Transverse colon (tissue), 4 donors: ENCODE data around the gene HNRNPL.

Experiments
- EP300 ChIP-seq: sonication (generic); formaldehyde crosslinking; IDR thresholded peaks from one replicate; pipeline ENCODE4 v1.6.1; 2017; ENCODE audit warnings: antibody characterized with exemption, low read depth
- POLR2A ChIP-seq: fragments of 450-650 bp; IDR thresholded peaks from one replicate; pipeline ENCODE4 v1.6.1; 2016; ENCODE audit warnings: antibody characterized with exemption, mild to moderate bottlenecking, moderate library complexity
- POLR2AphosphoS5 ChIP-seq, 3 donors: sonication (generic); formaldehyde crosslinking; IDR thresholded peaks; one replicate each; pipeline ENCODE4 v1.6.1; 2016; ENCODE audit warnings: antibody characterized with exemption in 3 of 3
- TF ChIP-seq, protein P1 (sequence below), 5 experiments: fragments of 200-600 bp in 3 of 5; fragments of 450-650 bp in 2 of 5; sonication (generic) in 3 of 5; IDR thresholded peaks; 1 replicate in 2 of 5; 2 replicates in 3 of 5; pipeline ENCODE4 v1.5.1; 2016 to 2017; ENCODE audit warnings: antibody characterized with exemption in 5 of 5, inconsistent platforms in 3 of 5, mild to moderate bottlenecking in 2 of 5, moderate library complexity in 1 of 5

DNA sequence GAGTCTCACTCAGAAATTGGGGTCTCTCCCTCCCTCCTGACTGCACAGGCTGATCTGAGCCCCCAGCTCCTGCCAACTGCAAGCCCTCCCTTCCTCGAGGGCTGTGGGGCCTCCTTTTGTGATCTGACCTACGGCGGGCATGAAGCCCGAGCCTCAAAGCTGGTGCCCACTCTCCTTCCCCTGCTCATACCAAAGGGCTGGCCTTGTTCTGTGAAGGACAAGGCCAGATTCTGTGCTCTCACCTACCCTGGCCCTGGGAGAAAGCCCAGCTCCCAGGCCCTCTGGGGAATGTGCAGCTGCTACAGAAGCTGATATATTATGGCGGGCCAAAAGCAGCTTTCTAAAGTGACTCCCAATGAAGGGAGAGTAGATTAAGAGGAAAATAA, 9.2 kb downstream of the HNRNPL start:
- no peak for TF ChIP-seq POLR2AphosphoS5 (IDR thresholded peaks at IDR 0.05)
- TF ChIP-seq, protein P1, sequence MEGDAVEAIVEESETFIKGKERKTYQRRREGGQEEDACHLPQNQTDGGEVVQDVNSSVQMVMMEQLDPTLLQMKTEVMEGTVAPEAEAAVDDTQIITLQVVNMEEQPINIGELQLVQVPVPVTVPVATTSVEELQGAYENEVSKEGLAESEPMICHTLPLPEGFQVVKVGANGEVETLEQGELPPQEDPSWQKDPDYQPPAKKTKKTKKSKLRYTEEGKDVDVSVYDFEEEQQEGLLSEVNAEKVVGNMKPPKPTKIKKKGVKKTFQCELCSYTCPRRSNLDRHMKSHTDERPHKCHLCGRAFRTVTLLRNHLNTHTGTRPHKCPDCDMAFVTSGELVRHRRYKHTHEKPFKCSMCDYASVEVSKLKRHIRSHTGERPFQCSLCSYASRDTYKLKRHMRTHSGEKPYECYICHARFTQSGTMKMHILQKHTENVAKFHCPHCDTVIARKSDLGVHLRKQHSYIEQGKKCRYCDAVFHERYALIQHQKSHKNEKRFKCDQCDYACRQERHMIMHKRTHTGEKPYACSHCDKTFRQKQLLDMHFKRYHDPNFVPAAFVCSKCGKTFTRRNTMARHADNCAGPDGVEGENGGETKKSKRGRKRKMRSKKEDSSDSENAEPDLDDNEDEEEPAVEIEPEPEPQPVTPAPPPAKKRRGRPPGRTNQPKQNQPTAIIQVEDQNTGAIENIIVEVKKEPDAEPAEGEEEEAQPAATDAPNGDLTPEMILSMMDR (IDR thresholded peaks at IDR 0.05): no peak
- TF ChIP-seq POLR2A: no peak
- no peak for TF ChIP-seq EP300
